MM.1S (cell line): ENCODE results near the gene CORO7.

Experiments used
- DNase-seq: peaks from one replicate; pipeline ENCODE4 v3.0.0-alpha.2; 2015
- H2AFZ ChIP-seq: fragments of 300-600 bp; sonication (generic); 2 replicates; pipeline ENCODE4 v1.6.0; 2016; ENCODE audit warnings: antibody characterized with exemption, low read length
- H3F3A ChIP-seq: fragments of 300-600 bp; sonication (generic); 2 replicates; pipeline ENCODE4 v1.6.1; 2016; ENCODE audit warnings: mild to moderate bottlenecking, antibody characterized with exemption, low read length, moderate library complexity, mixed read lengths; ENCODE audit not compliant: insufficient read depth
- H3K27ac ChIP-seq: fragments of 300-600 bp; sonication (generic); 2 replicates; pipeline ENCODE4 v1.5.1; 2016; ENCODE audit warnings: mild to moderate bottlenecking, low read length
- H3K27me3 ChIP-seq: fragments of 300-600 bp; sonication (generic); replicated peaks from 2 replicates; pipeline ENCODE4 v1.6.0; 2016; ENCODE audit warnings: low read length; ENCODE audit not compliant: insufficient read depth
- H3K36me3 ChIP-seq: fragments of 300-600 bp; sonication (generic); replicated peaks from 2 replicates; pipeline ENCODE4 v1.6.1; 2016; ENCODE audit warnings: mild to moderate bottlenecking, low read length, mixed read lengths; ENCODE audit not compliant: insufficient read depth
- H3K4me1 ChIP-seq: fragments of 300-600 bp; sonication (generic); 2 replicates; pipeline ENCODE4 v1.6.1; 2016; ENCODE audit warnings: low read length, mixed read lengths
- H3K4me2 ChIP-seq: fragments of 300-600 bp; sonication (generic); 2 replicates; pipeline ENCODE4 v1.6.0; 2016; ENCODE audit warnings: low read depth, low read length
- H3K4me3 ChIP-seq: fragments of 300-600 bp; sonication (generic); 2 replicates; pipeline ENCODE4 v1.5.1; 2016; ENCODE audit warnings: low read length, mixed read lengths
- H3K79me2 ChIP-seq: fragments of 300-600 bp; sonication (generic); 2 replicates; pipeline ENCODE4 v1.6.1; 2016; ENCODE audit warnings: mixed run types, low read length, mixed read lengths
- H3K9ac ChIP-seq: fragments of 300-600 bp; sonication (generic); 2 replicates; pipeline ENCODE4 v1.6.1; 2016; ENCODE audit warnings: low read length, mixed read lengths
- H3K9me2 ChIP-seq: fragments of 300-600 bp; sonication (generic); replicated peaks from 2 replicates; pipeline ENCODE4 v1.6.1; 2016; ENCODE audit warnings: mild to moderate bottlenecking, low read length, mixed read lengths; ENCODE audit not compliant: insufficient read depth
- H3K9me3 ChIP-seq: fragments of 300-600 bp; sonication (generic); replicated peaks from 2 replicates; pipeline ENCODE4 v1.6.1; 2016; ENCODE audit warnings: mild to moderate bottlenecking, low read length, mixed read lengths; ENCODE audit not compliant: insufficient read depth
- H4K20me1 ChIP-seq: fragments of 300-600 bp; sonication (generic); 2 replicates; pipeline ENCODE4 v1.6.1; 2016; ENCODE audit warnings: mild to moderate bottlenecking, low read length, moderate library complexity, mixed read lengths; ENCODE audit not compliant: insufficient read depth
- EZH2 ChIP-seq: fragments of 300-600 bp; sonication (generic); optimal IDR thresholded peaks from 2 replicates; pipeline ENCODE3; 2017; ENCODE audit warnings: low read depth, mild to moderate bottlenecking, antibody characterized with exemption, low read length, mixed read lengths
- EZH2phosphoT487 ChIP-seq: fragments of 300-600 bp; sonication (generic); IDR thresholded peaks from 2 replicates; pipeline ENCODE4 v1.6.1; 2018; ENCODE audit warnings: antibody characterized with exemption, low read length
- TF ChIP-seq, protein P1 (sequence below): fragments of 300-600 bp; sonication (generic); IDR thresholded peaks from 2 replicates; pipeline ENCODE4 v1.5.1; 2016; ENCODE audit warnings: antibody characterized with exemption, low read length, mixed read lengths

The CORO7 gene

DNA sequence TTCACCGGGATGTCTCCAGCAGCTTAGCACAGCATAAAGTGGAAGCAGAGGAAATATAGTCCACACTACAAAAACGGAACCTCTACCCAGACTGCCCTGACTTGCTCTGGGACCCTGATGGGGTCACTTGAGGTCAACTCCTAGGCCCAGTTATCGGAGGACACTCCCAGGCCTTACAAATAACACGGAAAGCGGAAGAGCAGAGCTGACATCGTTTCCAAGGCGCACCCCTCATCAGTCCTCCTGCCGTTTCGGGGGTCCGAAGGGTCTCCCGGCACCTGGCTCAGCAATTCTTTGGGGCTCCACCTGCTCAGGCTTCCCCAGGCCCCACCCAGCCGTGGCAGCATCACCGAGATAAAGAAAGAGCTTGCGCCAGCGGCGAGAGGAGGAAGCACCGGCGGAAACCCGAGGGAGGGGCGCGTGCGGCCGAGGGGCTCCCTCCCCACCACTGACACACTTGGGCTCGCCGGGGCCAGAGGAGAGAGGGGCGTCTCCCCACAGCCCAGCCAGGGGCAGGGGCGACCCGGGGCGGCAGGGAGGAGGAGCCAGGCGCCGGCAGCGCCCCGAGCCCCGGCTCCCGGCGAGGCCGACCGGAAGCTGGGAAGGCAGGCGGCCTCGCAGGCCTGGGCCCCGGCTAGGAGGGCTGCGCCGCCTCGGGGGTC lies 727 bp downstream of the CORO7 start:
- TF ChIP-seq, protein P1, sequence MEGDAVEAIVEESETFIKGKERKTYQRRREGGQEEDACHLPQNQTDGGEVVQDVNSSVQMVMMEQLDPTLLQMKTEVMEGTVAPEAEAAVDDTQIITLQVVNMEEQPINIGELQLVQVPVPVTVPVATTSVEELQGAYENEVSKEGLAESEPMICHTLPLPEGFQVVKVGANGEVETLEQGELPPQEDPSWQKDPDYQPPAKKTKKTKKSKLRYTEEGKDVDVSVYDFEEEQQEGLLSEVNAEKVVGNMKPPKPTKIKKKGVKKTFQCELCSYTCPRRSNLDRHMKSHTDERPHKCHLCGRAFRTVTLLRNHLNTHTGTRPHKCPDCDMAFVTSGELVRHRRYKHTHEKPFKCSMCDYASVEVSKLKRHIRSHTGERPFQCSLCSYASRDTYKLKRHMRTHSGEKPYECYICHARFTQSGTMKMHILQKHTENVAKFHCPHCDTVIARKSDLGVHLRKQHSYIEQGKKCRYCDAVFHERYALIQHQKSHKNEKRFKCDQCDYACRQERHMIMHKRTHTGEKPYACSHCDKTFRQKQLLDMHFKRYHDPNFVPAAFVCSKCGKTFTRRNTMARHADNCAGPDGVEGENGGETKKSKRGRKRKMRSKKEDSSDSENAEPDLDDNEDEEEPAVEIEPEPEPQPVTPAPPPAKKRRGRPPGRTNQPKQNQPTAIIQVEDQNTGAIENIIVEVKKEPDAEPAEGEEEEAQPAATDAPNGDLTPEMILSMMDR, result no peak
- TF ChIP-seq EZH2phosphoT487, result no peak
- no peak for TF ChIP-seq EZH2
- peak overlapping the region; percentile 86 for H3K4me2 ChIP-seq
- peak overlapping the region; percentile 93 for H3K27ac ChIP-seq
- H3K79me2 ChIP-seq, result peaks cover 57% of the 10 kb centered on the region
- peaks cover 22% of the 10 kb centered on the region for H3F3A ChIP-seq
- no peaks in the 10 kb centered on the region for H3K9me3 ChIP-seq
- DNase-seq, result peak; percentile 69
- no peaks in the 10 kb centered on the region; the same call in 1 of the 2 replicates for H3K4me1 ChIP-seq
- no peak overlapping the region for H2AFZ ChIP-seq
- H3K27me3 ChIP-seq, result no peaks in the 10 kb centered on the region
- no peaks in the 10 kb centered on the region for H3K9me2 ChIP-seq
- H3K4me3 ChIP-seq, result peak overlapping the region; percentile 80
- peak overlapping the region; percentile 96 for H3K9ac ChIP-seq
- H4K20me1 ChIP-seq, result peaks cover 12% of the 10 kb centered on the region
- H3K36me3 ChIP-seq, result no peaks in the 10 kb centered on the region

DNA sequence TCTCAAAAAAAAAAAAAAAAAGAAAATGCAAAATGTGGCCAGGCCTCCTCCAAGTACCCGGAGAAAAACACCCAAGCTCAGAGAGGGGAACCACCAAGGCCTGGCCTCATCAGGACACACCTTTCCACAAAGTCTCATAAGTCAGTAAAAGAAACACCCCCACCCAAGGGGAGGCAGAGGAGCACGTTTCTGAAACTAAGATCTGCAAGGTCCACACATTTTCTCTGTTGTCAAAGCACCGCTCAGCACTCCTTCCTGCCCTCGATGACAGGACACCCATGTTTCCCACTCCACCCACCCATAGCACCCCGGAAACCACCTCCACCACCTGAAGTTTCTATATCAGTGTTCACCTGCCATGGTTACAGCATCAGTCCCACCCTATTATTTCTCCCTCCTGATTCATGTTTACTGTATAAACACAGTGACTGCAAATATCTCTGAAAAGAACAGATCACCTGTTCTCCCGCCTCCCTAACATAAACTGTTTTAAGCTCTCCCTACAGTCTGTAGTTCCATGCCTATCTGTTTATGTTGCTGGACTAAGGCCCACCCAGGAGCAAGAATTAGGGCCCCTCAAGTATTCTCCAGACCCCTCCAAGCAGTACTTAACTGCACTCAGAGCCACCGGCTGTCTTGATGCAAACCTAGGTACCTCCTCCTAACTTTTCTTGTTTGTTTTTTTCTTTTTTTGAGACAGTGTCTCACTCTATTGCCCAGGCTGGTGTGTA lies 2.0 kb downstream of the CORO7 start:
- no peaks in the 10 kb centered on the region; the same call in 1 of the 2 replicates for H3K4me1 ChIP-seq
- H3K9me3 ChIP-seq, result no peaks in the 10 kb centered on the region
- no peaks in the 10 kb centered on the region for H3K27me3 ChIP-seq
- H3K9me2 ChIP-seq, result no peaks in the 10 kb centered on the region
- no peaks in the 10 kb centered on the region for H3K36me3 ChIP-seq
- H2AFZ ChIP-seq, result no peak overlapping the region
- H3K4me2 ChIP-seq, result peak overlapping the region; percentile 86
- H4K20me1 ChIP-seq, result peaks cover 21% of the 10 kb centered on the region
- peaks cover 22% of the 10 kb centered on the region for H3F3A ChIP-seq
- H3K79me2 ChIP-seq, result peaks cover 70% of the 10 kb centered on the region
- H3K27ac ChIP-seq, result peak overlapping the region; percentile 93
- H3K4me3 ChIP-seq, result peak overlapping the region; percentile 80
- DNase-seq, result peak; percentile 94
- TF ChIP-seq, protein P1, result no peak
- TF ChIP-seq EZH2phosphoT487 (no peak), EZH2 (no peak)
- peak overlapping the region; percentile 96 for H3K9ac ChIP-seq

DNA sequence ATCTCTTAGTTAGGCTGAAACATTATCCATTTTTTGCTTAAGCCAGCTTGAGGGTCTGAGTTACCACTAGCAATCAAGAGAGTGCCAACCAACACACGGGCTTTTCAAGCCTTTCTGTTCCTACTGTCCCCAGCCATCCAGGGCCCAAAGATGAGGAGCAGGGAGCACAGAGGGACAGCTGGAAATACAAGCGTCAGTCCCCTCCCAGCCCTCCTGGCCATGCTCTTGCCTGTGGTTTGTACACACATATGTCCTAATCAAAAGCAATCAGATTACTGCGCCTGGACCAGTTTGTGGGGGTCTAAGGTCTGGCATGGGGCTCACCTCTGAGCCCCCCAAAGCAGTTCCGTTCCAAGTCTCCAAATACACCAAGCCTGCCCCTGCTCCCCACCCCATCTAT lies 3.5 kb downstream of the CORO7 start:
- Histone ChIP-seq H3K9me2 (no peaks in the 10 kb centered on the region), H3K4me1 (no peaks in the 10 kb centered on the region; the same call in 1 of the 2 replicates), H4K20me1 (peaks cover 21% of the 10 kb centered on the region), H3K9ac (no peak overlapping the region), H3K27me3 (no peaks in the 10 kb centered on the region), H3K27ac (no peak overlapping the region), H3K9me3 (no peaks in the 10 kb centered on the region), H3F3A (peaks cover 22% of the 10 kb centered on the region), H3K4me2 (no peak overlapping the region), H3K36me3 (peaks cover 11% of the 10 kb centered on the region), H2AFZ (no peak overlapping the region), H3K79me2 (peaks cover 85% of the 10 kb centered on the region), H3K4me3 (no peak overlapping the region)
- TF ChIP-seq, protein P1, result no peak
- TF ChIP-seq EZH2phosphoT487 (no peak), EZH2 (no peak)
- no peak for DNase-seq
